ENCODE data around the gene CAPZA1. TPM values are rescaled to one million over a fixed set of nuclear protein-coding genes. Genes with fewer than 3 reads are reported as not detected.
A peak's percentile ranks its signal among the peaks of the same experiment; 100 is the strongest.

CAPZA1 gene
- total RNA-seq, 1 donor from 2014 or later = 129 TPM

DNA sequence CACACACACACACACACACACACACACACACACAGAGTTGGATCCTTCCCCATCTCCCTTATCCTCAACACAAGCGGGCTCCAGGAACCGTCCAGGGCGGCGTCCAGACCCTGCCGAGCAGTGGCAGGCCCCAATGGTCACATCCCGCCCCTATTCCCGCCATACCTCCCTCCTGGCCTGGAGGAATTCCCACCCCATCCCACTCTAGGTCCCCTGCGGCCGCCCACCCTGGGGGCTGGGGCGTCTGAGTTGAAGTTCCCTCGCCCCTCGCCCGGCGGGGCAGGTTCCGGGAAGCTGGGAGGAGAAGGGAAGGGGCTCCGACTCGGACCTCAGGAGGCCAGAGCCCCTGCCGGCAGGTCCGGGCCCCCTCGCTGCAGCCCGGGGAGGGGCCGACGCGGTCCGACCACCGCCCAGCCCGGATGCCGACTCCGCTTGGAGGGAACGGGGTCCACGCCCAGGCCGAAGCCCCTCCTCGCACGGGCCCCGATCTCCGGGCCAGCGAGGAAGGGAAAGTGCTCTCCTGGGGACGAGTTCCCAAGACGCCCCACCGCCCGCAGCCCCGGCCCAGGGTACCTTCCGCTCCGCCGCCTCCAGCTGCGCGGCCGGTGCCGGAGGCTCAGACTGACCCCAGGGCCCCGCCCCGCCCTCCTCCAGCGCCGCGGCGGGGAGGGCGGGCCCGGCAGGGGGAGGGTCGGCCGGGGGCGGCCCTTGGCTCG, 87.0 kb downstream of the CAPZA1 start, which contains the start of gene RHOC:
Gene RHOC (minus strand): TSS at position 623 of the 716 bp plus-strand sequence. CDS start 3,328 bp downstream, outside the sequence.
- no peaks in the 10 kb centered on the region for H3K9me3 Mint-ChIP-seq (ENCODE audit: unreplicated experiment)
- peaks cover 51% of the 10 kb centered on the region for H3K4me1 Mint-ChIP-seq (ENCODE audit: unreplicated experiment)
- peak within 1 kb of the TSS; percentile 77 for H3K4me3 Mint-ChIP-seq (ENCODE audit: unreplicated experiment)
- no peaks in the 10 kb centered on the region for H3K27me3 Mint-ChIP-seq (ENCODE audit: unreplicated experiment)
- DNase-seq (ENCODE audit: extremely low spot score, unreplicated experiment) = no peak
- peaks cover 11% of the 10 kb centered on the region for H3K36me3 Mint-ChIP-seq (ENCODE audit: unreplicated experiment)
- TF ChIP-seq, protein P1, sequence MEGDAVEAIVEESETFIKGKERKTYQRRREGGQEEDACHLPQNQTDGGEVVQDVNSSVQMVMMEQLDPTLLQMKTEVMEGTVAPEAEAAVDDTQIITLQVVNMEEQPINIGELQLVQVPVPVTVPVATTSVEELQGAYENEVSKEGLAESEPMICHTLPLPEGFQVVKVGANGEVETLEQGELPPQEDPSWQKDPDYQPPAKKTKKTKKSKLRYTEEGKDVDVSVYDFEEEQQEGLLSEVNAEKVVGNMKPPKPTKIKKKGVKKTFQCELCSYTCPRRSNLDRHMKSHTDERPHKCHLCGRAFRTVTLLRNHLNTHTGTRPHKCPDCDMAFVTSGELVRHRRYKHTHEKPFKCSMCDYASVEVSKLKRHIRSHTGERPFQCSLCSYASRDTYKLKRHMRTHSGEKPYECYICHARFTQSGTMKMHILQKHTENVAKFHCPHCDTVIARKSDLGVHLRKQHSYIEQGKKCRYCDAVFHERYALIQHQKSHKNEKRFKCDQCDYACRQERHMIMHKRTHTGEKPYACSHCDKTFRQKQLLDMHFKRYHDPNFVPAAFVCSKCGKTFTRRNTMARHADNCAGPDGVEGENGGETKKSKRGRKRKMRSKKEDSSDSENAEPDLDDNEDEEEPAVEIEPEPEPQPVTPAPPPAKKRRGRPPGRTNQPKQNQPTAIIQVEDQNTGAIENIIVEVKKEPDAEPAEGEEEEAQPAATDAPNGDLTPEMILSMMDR (IDR thresholded peaks at IDR 0.05) = no peak
- peak within 1 kb of the TSS; percentile 95 for H3K27ac Mint-ChIP-seq (ENCODE audit: unreplicated experiment)

GRCh38 chr1:112707221-112708001, 87.8 kb downstream of the CAPZA1 start:
- Mint-ChIP-seq H3K4me3 (ENCODE audit: unreplicated experiment) (peak overlapping the region; percentile 73), H3K4me1 (ENCODE audit: unreplicated experiment) (peaks cover 43% of the 10 kb centered on the region), H3K9me3 (ENCODE audit: unreplicated experiment) (no peaks in the 10 kb centered on the region), H3K27me3 (ENCODE audit: unreplicated experiment) (no peaks in the 10 kb centered on the region), H3K36me3 (ENCODE audit: unreplicated experiment) (peaks cover 6% of the 10 kb centered on the region), H3K27ac (ENCODE audit: unreplicated experiment) (peak overlapping the region; percentile 76)
- TF ChIP-seq, protein P1 (IDR thresholded peaks at IDR 0.05) = peak; percentile 93
- peak; percentile 94 for DNase-seq (ENCODE audit: extremely low spot score, unreplicated experiment)

DNA sequence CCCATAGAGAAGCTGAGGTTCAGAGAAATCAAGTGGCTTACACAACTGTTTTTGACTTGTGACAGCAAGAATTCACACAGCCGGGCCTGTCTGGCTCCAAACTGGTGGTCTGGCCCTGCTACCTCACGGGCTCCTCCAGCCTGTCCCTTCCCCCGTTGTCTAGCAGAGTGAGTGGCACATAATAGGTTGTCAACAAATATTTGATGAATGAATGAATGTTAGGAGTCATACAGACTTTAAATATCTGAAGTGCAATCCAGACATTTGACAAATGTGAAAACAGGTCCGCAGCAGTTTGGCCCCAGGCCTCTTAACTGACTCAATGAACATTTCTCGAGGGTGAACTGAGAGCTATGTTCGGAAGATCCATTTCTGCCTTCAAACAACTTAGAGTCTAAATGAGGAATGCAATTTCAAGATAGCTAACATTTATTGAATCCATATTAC, 88.4 kb downstream of the CAPZA1 start:
- TF ChIP-seq, protein P1 (IDR thresholded peaks at IDR 0.05) = no peak
- Mint-ChIP-seq H3K27ac (ENCODE audit: unreplicated experiment) (peak overlapping the region; percentile 76), H3K4me3 (ENCODE audit: unreplicated experiment) (peak overlapping the region; percentile 73), H3K4me1 (ENCODE audit: unreplicated experiment) (peaks cover 37% of the 10 kb centered on the region), H3K36me3 (ENCODE audit: unreplicated experiment) (peaks cover 3% of the 10 kb centered on the region), H3K27me3 (ENCODE audit: unreplicated experiment) (no peaks in the 10 kb centered on the region), H3K9me3 (ENCODE audit: unreplicated experiment) (no peaks in the 10 kb centered on the region)
- no peak for DNase-seq (ENCODE audit: extremely low spot score, unreplicated experiment)

- no peak for DNase-seq (ENCODE audit: extremely low spot score, unreplicated experiment)
- Mint-ChIP-seq H3K36me3 (ENCODE audit: unreplicated experiment) (no peaks in the 10 kb centered on the region), H3K4me1 (ENCODE audit: unreplicated experiment) (peaks cover 34% of the 10 kb centered on the region), H3K9me3 (ENCODE audit: unreplicated experiment) (no peaks in the 10 kb centered on the region), H3K27ac (ENCODE audit: unreplicated experiment) (no peak overlapping the region), H3K27me3 (ENCODE audit: unreplicated experiment) (no peaks in the 10 kb centered on the region), H3K4me3 (ENCODE audit: unreplicated experiment) (no peak overlapping the region)
- TF ChIP-seq, protein P1 (IDR thresholded peaks at IDR 0.05) = no peak
These were observed 88.9 kb downstream of the CAPZA1 start for GRCh38 chr1:112708489-112708888.

GRCh38 chr1:112710159-112710558, 90.5 kb downstream of the CAPZA1 start:
- DNase-seq (ENCODE audit: extremely low spot score, unreplicated experiment) = no peak
- Mint-ChIP-seq H3K27ac (ENCODE audit: unreplicated experiment) (no peak overlapping the region), H3K36me3 (ENCODE audit: unreplicated experiment) (no peaks in the 10 kb centered on the region), H3K4me1 (ENCODE audit: unreplicated experiment) (peaks cover 27% of the 10 kb centered on the region), H3K27me3 (ENCODE audit: unreplicated experiment) (no peaks in the 10 kb centered on the region), H3K4me3 (ENCODE audit: unreplicated experiment) (no peak overlapping the region), H3K9me3 (ENCODE audit: unreplicated experiment) (no peaks in the 10 kb centered on the region)
- TF ChIP-seq, protein P1 (IDR thresholded peaks at IDR 0.05) = no peak
